NCI-H2107 treated with DMSO at 0.1 percent for 48 hours (cell line): ENCODE measurements around the gene MEAF6.

Experiments used
- DNase-seq: peaks from one replicate; lab custom pipeline; 2025; ENCODE audit not compliant: unreplicated experiment; lab: John Stamatoyannopoulos, UW

MEAF6 gene

GRCh38 chr1:37446874-37447273 lies 67.7 kb downstream of the MEAF6 start:
- no peak for DNase-seq

- no peak for DNase-seq
Observed at GRCh38 chr1:37442644-37443043, 71.9 kb downstream of the MEAF6 start.
